MCF 10A (cell line): ENCODE measurements around the gene ARHGAP23. TPM values are rescaled to one million over a fixed set of nuclear protein-coding genes. Genes with fewer than 3 reads are reported as not detected.

ENCODE experiments used
- BruUV-seq: library from RNA; stranded (reverse); fragments of 400-500 nt; replicated peaks from 2 replicates; lab custom pipeline; 2021; lab: Mats Ljungman, UMichigan
- CTCF ChIA-PET: fragments of 300-600 bp; sonication (Branson Sonifier 250); formaldehyde crosslinking; extraction: SDS; loops from one replicate; lab custom pipeline; 2021; ENCODE audit warnings: antibody characterized with exemption, inconsistent platforms; lab: Yijun Ruan, JAX
- POLR2A ChIA-PET: fragments of 300-600, 350-650 bp; sonication (Branson Sonifier 250); formaldehyde crosslinking; extraction: SDS; loops from one replicate; lab custom pipeline; 2020; ENCODE audit warnings: antibody characterized with exemption, inconsistent platforms; lab: Yijun Ruan, JAX
- DNase-seq: peaks from one replicate; pipeline ENCODE4 v3.0.0-alpha.2; 2018; ENCODE audit not compliant: unreplicated experiment
- H3K27ac Mint-ChIP-seq: one replicate; pipeline ENCODE4 v1.8.0; 2022; ENCODE audit warnings: mild to moderate bottlenecking, low read depth, mixed read lengths; ENCODE audit not compliant: unreplicated experiment
- H3K27me3 Mint-ChIP-seq: one replicate; pipeline ENCODE4 v1.8.0; 2022; ENCODE audit warnings: mixed read lengths; ENCODE audit not compliant: insufficient read depth, unreplicated experiment
- H3K36me3 Mint-ChIP-seq: one replicate; pipeline ENCODE4 v1.8.0; 2022; ENCODE audit warnings: mild to moderate bottlenecking, moderate library complexity, mixed read lengths; ENCODE audit not compliant: insufficient read depth, unreplicated experiment
- H3K4me1 Mint-ChIP-seq: one replicate; pipeline ENCODE4 v1.8.0; 2022; ENCODE audit warnings: mixed read lengths; ENCODE audit not compliant: insufficient read depth, unreplicated experiment
- H3K4me3 Mint-ChIP-seq: one replicate; pipeline ENCODE4 v1.8.0; 2022; ENCODE audit warnings: mild to moderate bottlenecking, moderate library complexity, mixed read lengths; ENCODE audit not compliant: unreplicated experiment
- H3K9me3 Mint-ChIP-seq: one replicate; pipeline ENCODE4 v1.8.0; 2022; ENCODE audit warnings: mixed read lengths; ENCODE audit not compliant: unreplicated experiment
- intact Hi-C: fragments of 100-400 bp; cut with micrococcal nuclease; formaldehyde crosslinking; loops from 2 replicates; pipeline ENCODE4 v1.14.1; 2022
- total RNA-seq: library from RNA; stranded (reverse); gene quantifications from 2 replicates; pipeline ENCODE4 v1.2.3, GENCODE V29; 2022
- TF ChIP-seq, protein P1 (sequence below): fragments of 200-600 bp; IDR thresholded peaks from one replicate; pipeline ENCODE4 v1.8.0; 2022; ENCODE audit warnings: antibody characterized with exemption, mild to moderate bottlenecking; ENCODE audit not compliant: unreplicated experiment

The ARHGAP23 gene
- total RNA-seq, 1 experiment from 2014 or later: 23.2 TPM

- peaks cover 11% of the 10 kb centered on the region for H3K4me1 Mint-ChIP-seq
- CTCF ChIA-PET: interaction anchor here (0.6 to 2.3 kb wide), 4 partner anchors 11 to 67 kb away, joined by 3 to 22 read pairs (median 6); no protein-coding TSS in a partner anchor
- intact Hi-C loops: no loop called here
These were observed 3.2 kb upstream of the ARHGAP23 start for GRCh38 chr17:38425031-38425430.

DNA sequence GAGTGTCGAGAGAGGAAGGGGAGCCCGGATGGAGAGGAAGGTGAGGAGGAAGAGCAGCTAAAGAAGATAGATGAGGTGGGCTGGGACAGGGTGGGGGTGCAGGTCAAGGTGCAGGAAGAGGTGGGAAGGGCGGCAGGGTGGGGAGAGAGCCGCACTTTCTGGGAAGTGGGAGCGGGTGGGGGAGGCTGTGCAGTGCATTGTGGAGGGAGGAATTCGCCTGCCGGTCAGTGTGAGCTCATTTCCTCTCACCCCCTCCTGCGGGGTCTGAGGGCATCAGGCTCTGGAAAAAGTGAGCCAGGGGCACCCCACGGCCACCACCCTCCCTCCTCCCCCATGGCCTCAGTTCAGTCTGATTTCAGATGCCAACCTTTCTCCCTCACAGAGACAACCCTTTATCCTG lies 2.5 kb upstream of the ARHGAP23 start:
- no TSS peak for BruUV-seq
- CTCF ChIA-PET: interaction anchor here (0.7 to 1.7 kb wide), 4 partner anchors 9 to 66 kb away, joined by 3 to 8 read pairs (median 3); no protein-coding TSS in a partner anchor
- no peak for DNase-seq
- Mint-ChIP-seq H3K4me3 (no peak overlapping the region), H3K27me3 (no peaks in the 10 kb centered on the region), H3K36me3 (no peaks in the 10 kb centered on the region), H3K27ac (no peak overlapping the region), H3K9me3 (no peaks in the 10 kb centered on the region), H3K4me1 (peaks cover 15% of the 10 kb centered on the region)
- intact Hi-C loops: no loop called here
- TF ChIP-seq, protein P1, sequence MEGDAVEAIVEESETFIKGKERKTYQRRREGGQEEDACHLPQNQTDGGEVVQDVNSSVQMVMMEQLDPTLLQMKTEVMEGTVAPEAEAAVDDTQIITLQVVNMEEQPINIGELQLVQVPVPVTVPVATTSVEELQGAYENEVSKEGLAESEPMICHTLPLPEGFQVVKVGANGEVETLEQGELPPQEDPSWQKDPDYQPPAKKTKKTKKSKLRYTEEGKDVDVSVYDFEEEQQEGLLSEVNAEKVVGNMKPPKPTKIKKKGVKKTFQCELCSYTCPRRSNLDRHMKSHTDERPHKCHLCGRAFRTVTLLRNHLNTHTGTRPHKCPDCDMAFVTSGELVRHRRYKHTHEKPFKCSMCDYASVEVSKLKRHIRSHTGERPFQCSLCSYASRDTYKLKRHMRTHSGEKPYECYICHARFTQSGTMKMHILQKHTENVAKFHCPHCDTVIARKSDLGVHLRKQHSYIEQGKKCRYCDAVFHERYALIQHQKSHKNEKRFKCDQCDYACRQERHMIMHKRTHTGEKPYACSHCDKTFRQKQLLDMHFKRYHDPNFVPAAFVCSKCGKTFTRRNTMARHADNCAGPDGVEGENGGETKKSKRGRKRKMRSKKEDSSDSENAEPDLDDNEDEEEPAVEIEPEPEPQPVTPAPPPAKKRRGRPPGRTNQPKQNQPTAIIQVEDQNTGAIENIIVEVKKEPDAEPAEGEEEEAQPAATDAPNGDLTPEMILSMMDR: no peak
- POLR2A ChIA-PET: no interaction called here

More at GRCh38 chr17:38425031-38425430, 3.2 kb upstream of the ARHGAP23 start:
- Mint-ChIP-seq H3K27ac (no peak overlapping the region), H3K36me3 (no peaks in the 10 kb centered on the region), H3K27me3 (peaks cover under 1% of the 10 kb centered on the region), H3K4me3 (no peak overlapping the region), H3K9me3 (no peaks in the 10 kb centered on the region)
- no TSS peak for BruUV-seq
- POLR2A ChIA-PET: no interaction called here
- no peak for DNase-seq
- TF ChIP-seq, protein P1: no peak

- H3K4me3 Mint-ChIP-seq: no peak overlapping the region
- no peaks in the 10 kb centered on the region for H3K9me3 Mint-ChIP-seq
- no peak overlapping the region for H3K27ac Mint-ChIP-seq
- POLR2A ChIA-PET: interaction anchor here (0.8 kb wide), 1 partner anchor 104 kb away, joined by 3 read pairs; no protein-coding TSS in a partner anchor
- no peak for DNase-seq
- no peaks in the 10 kb centered on the region for H3K36me3 Mint-ChIP-seq
- H3K27me3 Mint-ChIP-seq: no peaks in the 10 kb centered on the region
- CTCF ChIA-PET: interaction anchor here (0.6 to 1.7 kb wide), 3 partner anchors 12 to 66 kb away, joined by 3 to 8 read pairs (median 3); no protein-coding TSS in a partner anchor
- peaks cover 15% of the 10 kb centered on the region for H3K4me1 Mint-ChIP-seq
- no TSS peak for BruUV-seq
- TF ChIP-seq, protein P1: no peak
- intact Hi-C loops: no loop called here
These were observed 1.8 kb upstream of the ARHGAP23 start for GRCh38 chr17:38426441-38426840.

GRCh38 chr17:38427160-38427949 lies 909 bp upstream of the ARHGAP23 start:
- intact Hi-C loops: no loop called here
- no TSS peak for BruUV-seq
- POLR2A ChIA-PET: interaction anchor here (0.8 kb wide), 1 partner anchor 105 kb away, joined by 3 read pairs; no protein-coding TSS in a partner anchor

More at GRCh38 chr17:38427160-38427949, 909 bp upstream of the ARHGAP23 start:
- no peak overlapping the region for H3K27ac Mint-ChIP-seq
- TF ChIP-seq, protein P1: no peak
- H3K4me3 Mint-ChIP-seq: peak overlapping the region; percentile 59
- DNase-seq: no peak
- H3K36me3 Mint-ChIP-seq: no peaks in the 10 kb centered on the region
- H3K9me3 Mint-ChIP-seq: no peaks in the 10 kb centered on the region
- peaks cover 15% of the 10 kb centered on the region for H3K4me1 Mint-ChIP-seq
- CTCF ChIA-PET: interaction anchor here (0.6 kb wide), 2 partner anchors 49 to 131 kb away, joined by 3 to 4 read pairs; no protein-coding TSS in a partner anchor
- no peaks in the 10 kb centered on the region for H3K27me3 Mint-ChIP-seq
